ENCODE measurements around the gene ENSA. TPM values are rescaled to one million over a fixed set of nuclear protein-coding genes. Genes with fewer than 3 reads are reported as not detected.
"Not testable (repeated sequence)": the region's sequence is repeated elsewhere in the genome, so short reads cannot be mapped to it uniquely, and the experiment has no call there.

ENSA gene
- total RNA-seq, 1 experiment from 2014 or later, result 194 TPM

- no peaks in the 10 kb centered on the region for H4K20me1 ChIP-seq (ENCODE audit: low read length)
- TF ChIP-seq EZH2phosphoT487 (IDR thresholded peaks at IDR 0.05; ENCODE audit: borderline replicate concordance, low read length) (no peak), EZH2 (IDR thresholded peaks at IDR 0.05; ENCODE audit: low read length, unreplicated experiment) (no peak)
- TF ChIP-seq, protein P1, sequence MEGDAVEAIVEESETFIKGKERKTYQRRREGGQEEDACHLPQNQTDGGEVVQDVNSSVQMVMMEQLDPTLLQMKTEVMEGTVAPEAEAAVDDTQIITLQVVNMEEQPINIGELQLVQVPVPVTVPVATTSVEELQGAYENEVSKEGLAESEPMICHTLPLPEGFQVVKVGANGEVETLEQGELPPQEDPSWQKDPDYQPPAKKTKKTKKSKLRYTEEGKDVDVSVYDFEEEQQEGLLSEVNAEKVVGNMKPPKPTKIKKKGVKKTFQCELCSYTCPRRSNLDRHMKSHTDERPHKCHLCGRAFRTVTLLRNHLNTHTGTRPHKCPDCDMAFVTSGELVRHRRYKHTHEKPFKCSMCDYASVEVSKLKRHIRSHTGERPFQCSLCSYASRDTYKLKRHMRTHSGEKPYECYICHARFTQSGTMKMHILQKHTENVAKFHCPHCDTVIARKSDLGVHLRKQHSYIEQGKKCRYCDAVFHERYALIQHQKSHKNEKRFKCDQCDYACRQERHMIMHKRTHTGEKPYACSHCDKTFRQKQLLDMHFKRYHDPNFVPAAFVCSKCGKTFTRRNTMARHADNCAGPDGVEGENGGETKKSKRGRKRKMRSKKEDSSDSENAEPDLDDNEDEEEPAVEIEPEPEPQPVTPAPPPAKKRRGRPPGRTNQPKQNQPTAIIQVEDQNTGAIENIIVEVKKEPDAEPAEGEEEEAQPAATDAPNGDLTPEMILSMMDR (conservative IDR thresholded peaks at IDR 0.05; ENCODE audit: low read depth, low read length), result no peak
- no peak overlapping the region for H3K9ac ChIP-seq (ENCODE audit: low read length)
- ChIA-PET POLR2A (ENCODE audit: unreplicated experiment) (no interaction called here), CTCF (no interaction called here)
- ATAC-seq (no peak), DNase-seq (no peak)
- BruUV-seq (replicated peaks), result no TSS peak
- H3K4me3 ChIP-seq (ENCODE audit: low read length), result no peak overlapping the region
- H3K36me3 ChIP-seq (ENCODE audit: low read depth, low read length), result no peaks in the 10 kb centered on the region
- no peak overlapping the region for H3K27ac ChIP-seq (ENCODE audit: low read length)
- intact Hi-C loops (cut with micrococcal nuclease), result no loop called here
- no peaks in the 10 kb centered on the region for H3F3A ChIP-seq (ENCODE audit: low read length, unreplicated experiment)
- H2AFZ ChIP-seq (ENCODE audit: low read length), result no peak overlapping the region
- no peaks in the 10 kb centered on the region for H3K27me3 ChIP-seq (ENCODE audit: low read length)
- H3K79me2 ChIP-seq (ENCODE audit: low read length), result 0 out of 2 replicates have a peak, but pooled peaks cover 3% of the 10 kb centered on the region
- H3K9me2 ChIP-seq (replicated peaks; ENCODE audit: low read length), result no peaks in the 10 kb centered on the region
- H3K4me1 ChIP-seq (ENCODE audit: insufficient read depth, low read length), result peaks cover 21% of the 10 kb centered on the region
- no peaks in the 10 kb centered on the region for H3K9me3 ChIP-seq (ENCODE audit: low read length)
- no peak overlapping the region for H3K4me2 ChIP-seq (ENCODE audit: low read length)
Measured at GRCh38 chr1:150601540-150601939, 27.9 kb downstream of the ENSA start.

GRCh38 chr1:150598346-150598745 is 31.1 kb downstream of the ENSA start:
- H3K27me3 ChIP-seq (ENCODE audit: low read length); H3K9ac ChIP-seq (ENCODE audit: low read length); H2AFZ ChIP-seq (ENCODE audit: low read length); H3F3A ChIP-seq (ENCODE audit: low read length, unreplicated experiment); H3K4me2 ChIP-seq (ENCODE audit: low read length); CTCF ChIA-PET; H3K36me3 ChIP-seq (ENCODE audit: low read depth, low read length); H3K9me2 ChIP-seq (replicated peaks; ENCODE audit: low read length); H3K79me2 ChIP-seq (ENCODE audit: low read length); H3K4me3 ChIP-seq (ENCODE audit: low read length); ATAC-seq; intact Hi-C loops (cut with micrococcal nuclease); BruUV-seq (replicated peaks); H4K20me1 ChIP-seq (ENCODE audit: low read length); H3K27ac ChIP-seq (ENCODE audit: low read length); DNase-seq; H3K9me3 ChIP-seq (ENCODE audit: low read length): not testable (repeated sequence)
- POLR2A ChIA-PET (ENCODE audit: unreplicated experiment), result interaction anchor here (0.6 kb wide), 1 partner anchor 383 kb away, joined by 3 read pairs; no protein-coding TSS in a partner anchor
- H3K4me1 ChIP-seq (ENCODE audit: insufficient read depth, low read length), result peaks cover 11% of the 10 kb centered on the region

DNA sequence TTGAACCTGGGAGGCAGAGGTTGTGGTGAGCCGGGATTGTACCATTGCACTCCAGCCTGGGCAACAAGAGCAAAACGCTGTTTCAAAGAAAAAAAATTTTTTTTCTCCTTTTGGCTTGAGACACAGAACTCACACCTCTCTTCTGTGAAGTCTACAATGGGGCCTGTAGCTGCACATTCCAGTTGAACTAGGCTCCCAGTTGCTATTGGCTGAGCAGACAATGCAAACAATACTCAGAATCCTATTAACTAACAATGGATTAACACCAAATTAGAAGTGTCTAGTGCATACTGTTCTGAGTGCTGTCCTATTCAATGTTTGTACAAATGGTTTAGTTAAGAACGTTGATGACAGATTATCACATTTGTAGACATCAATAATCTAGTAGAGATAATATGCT is 32.4 kb downstream of the ENSA start:
- H3K79me2 ChIP-seq (ENCODE audit: low read length), result no peaks in the 10 kb centered on the region
- no peaks in the 10 kb centered on the region for H4K20me1 ChIP-seq (ENCODE audit: low read length)
- BruUV-seq (replicated peaks), result no TSS peak
- ChIA-PET POLR2A (ENCODE audit: unreplicated experiment) (no interaction called here), CTCF (no interaction called here)
- H3K27ac ChIP-seq (ENCODE audit: low read length), result peak overlapping the region; percentile 84
- intact Hi-C loops (cut with micrococcal nuclease), result no loop called here
- H2AFZ ChIP-seq (ENCODE audit: low read length), result no peak overlapping the region
- no peak for DNase-seq
- TF ChIP-seq, protein P1 (conservative IDR thresholded peaks at IDR 0.05; ENCODE audit: low read depth, low read length), result no peak
- no peak for TF ChIP-seq EZH2 (IDR thresholded peaks at IDR 0.05; ENCODE audit: low read length, unreplicated experiment)
- TF ChIP-seq EZH2phosphoT487 (IDR thresholded peaks at IDR 0.05; ENCODE audit: borderline replicate concordance, low read length), result no peak
- peaks cover 11% of the 10 kb centered on the region for H3K4me1 ChIP-seq (ENCODE audit: insufficient read depth, low read length)
- H3K9me2 ChIP-seq (replicated peaks; ENCODE audit: low read length), result no peaks in the 10 kb centered on the region
- H3K36me3 ChIP-seq (ENCODE audit: low read depth, low read length), result no peaks in the 10 kb centered on the region
- H3K4me2 ChIP-seq (ENCODE audit: low read length), result no peak overlapping the region
- H3K27me3 ChIP-seq (ENCODE audit: low read length), result no peaks in the 10 kb centered on the region
- no peaks in the 10 kb centered on the region for H3K9me3 ChIP-seq (ENCODE audit: low read length)
- ATAC-seq, result no peak
- no peaks in the 10 kb centered on the region for H3F3A ChIP-seq (ENCODE audit: low read length, unreplicated experiment)
- H3K9ac ChIP-seq (ENCODE audit: low read length), result no peak overlapping the region
- no peak overlapping the region for H3K4me3 ChIP-seq (ENCODE audit: low read length)
